SKM-1 (cell line): ENCODE measurements around the gene OSCP1.

Experiments used
- DNase-seq: peaks from one replicate; lab custom pipeline; 2025; ENCODE audit not compliant: unreplicated experiment; lab: John Stamatoyannopoulos, UW

Gene OSCP1

DNA sequence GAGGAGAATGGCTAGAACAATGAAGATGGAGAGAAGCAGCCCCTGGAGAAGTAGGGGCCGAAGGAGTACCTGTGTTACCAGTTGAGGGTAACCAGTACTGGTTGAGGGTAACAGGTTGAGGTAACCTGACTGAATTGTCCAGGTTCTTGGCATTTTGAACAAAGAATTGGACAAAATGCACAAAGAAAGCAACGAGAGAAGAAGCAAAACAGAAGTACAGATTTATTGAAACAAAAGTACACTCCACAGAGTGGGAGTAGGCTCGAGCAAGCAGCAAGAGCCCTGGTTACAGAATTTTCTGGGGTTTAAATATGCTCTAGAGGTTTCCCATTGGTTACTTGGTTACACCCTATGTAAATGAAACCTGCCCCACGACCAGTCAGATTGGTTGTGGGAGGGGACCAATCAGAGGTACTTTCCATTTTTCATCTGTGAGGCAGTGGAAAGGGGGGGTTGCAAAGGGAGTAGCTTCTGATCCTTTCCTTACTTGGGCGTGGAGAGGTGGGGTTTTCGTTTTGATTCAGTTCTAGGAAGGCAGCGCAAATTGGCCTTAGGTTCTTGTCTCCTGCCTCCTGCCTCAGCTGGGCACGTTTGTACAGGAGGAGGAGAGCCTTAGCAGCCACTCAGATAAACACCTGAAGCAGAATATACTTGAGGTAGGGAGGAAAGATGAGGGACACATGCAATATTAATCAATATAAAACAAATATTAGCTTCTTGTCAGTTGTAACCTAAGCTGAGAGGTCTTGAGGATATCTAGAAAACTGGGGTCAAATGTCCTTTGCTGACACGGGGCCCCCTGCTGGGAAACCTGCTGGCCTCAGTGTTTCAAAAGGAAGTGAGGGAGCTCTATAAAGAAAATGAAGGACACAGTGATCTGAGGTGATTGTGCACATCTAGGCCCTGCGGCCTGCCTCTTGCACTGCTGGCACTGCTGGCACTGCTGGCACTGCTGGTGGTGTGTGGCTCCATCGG, 38.3 kb downstream of the OSCP1 start:
- DNase-seq: no peak

DNA sequence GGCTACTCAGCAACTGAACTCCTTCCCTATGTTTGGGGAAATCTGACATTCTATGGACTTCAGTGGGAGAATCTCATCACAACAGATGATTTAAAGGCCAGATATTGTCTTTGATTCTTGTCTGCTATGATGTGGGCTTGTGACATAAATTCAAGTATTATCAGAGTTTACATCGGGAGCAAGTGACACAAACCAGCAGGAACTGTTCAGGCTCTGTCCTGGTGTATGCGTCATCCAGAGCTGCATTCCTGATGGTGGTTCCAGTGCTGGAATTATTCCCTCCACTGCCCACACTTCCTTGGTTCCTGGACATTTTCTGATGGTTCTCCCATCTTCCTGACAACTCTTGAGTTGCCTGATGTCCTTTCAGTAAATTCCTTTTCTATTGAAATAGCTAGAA, 41.8 kb downstream of the OSCP1 start:
- no peak for DNase-seq

DNA sequence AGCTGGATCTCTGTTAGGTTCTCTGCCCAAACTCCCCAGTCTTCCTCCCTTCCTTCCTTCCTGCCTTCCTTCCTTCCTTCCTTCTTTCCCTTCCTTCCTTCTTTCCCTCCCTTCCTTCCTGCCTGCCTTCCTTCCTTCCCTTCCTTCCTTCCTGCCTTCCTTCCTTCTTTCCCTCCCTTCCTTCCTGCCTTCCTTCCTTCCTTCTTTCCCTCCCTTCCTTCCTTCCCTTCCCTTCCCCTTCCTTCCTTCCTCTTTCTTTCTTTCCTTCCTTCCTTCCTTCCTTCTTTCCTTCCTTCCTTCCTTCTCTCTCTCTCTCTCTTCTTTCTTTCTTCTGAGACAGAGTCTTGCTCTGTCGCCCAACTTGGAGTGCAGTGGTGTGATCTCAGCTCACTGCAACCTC, 43.8 kb downstream of the OSCP1 start:
- no peak for DNase-seq

DNA sequence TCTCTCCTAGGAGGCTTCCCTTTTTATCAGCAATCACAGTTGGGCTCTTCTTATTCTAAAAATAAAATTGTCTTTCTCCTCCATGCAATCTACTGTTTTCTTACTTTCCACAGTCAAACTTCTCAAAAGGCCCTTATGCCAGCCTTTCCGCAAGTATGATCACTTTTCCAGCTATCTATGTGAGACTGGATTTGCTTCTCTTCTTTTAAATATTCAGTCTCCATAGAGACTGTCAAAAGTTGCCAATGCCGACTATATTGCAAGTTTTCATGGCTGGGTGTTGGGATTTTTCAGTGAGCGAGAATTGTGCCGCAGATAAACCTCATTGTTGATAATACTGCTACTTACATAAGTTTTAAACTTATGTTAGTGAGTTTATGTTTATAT, 47.8 kb downstream of the OSCP1 start:
- no peak for DNase-seq

DNA sequence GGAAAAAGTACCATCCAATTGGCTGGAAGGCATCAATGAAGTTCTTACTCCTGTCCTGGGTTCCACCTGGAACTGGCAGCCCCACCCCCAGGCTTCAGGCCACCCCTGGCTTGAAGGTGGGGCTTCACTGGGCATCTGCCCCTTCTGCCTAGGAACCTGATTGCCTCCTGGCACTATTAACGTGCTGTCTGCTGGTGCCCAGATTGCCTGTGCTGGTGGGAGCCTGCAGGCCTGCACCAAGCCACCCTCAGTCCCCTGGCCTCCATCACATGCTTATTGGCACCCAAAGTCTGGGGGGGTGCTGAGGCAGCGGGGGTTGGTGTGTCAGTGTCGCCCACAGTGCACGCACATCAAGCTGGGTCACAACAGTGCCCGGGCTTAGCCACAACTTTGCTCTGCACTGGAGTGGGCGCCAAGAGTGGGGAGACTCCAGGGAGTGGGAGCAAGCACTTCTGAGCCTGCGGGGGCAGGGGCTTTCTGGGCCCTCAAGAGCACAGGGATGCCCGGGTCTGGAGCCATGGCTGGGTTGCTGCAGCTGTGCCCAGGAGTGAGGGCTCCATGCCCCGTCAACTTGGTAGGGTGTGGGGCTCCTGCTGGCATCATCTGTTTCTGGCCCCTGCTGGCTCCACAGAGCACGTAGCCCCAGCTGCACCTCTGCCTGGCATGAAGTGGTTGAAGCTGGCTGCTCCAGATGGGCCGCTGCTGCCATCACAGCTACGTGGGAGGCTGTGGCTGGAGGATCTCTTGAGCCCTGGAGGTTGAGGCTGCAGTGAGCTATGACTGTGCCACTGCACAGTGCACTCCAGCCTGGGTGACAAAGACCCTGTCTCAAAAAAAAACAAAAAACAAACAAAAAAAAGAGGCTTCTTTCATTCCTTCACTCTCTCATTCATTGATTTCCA, 48.4 kb downstream of the OSCP1 start:
- no peak for DNase-seq

DNA sequence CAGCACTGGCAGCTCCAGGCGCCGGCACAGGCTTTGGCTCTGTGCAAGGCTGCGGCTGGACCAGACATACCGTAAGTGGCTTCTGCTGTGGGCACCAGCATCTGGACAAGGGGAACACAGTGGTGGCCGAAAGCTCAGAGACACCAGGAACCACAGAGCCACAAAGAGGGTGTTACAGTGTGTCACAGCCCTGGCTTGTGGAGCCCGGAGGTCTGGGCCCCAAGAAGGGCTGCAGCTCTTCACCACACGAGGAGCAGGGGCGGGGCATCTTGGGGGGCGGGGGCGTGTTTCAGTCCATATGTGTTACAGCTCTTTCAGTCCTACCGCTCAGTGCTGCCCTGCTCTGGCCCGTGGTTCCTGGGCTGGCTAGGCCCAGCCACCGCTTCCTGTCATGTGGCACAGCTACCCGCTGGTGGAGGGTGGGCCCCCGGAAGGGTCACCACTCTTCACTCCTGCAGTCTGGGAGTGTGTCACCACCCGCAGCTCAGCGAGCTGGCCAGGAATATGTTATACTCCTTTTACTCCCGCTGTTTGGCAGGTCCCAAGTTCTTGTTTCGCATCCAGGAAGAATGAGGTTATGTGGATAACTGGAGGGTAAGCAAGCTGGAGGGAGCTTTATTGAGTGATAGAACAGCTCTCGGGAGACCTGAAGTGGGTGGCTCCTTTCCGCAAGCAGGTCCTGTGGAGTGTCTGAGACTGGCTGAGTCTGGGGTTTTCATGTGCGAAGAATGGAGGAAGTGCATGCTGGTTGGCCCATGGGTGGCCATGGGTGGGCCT, 49.2 kb downstream of the OSCP1 start:
- DNase-seq: peak; percentile 91

DNA sequence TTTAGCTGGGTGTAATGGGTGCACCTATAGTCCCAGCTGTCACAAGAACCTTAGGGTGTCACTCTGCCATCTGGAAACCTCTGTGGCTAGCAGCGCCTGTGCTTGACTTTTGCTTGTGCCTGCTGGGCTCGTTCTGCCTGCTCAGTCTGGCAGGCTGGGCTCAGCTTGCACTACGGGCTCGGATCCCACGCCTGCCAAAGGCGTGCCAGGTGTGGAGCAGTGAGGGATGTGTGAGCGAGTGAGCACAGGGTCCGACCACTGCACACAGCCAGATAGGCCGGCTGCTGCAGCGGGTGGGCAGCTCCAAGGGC, 49.8 kb downstream of the OSCP1 start:
- DNase-seq: no peak

DNA sequence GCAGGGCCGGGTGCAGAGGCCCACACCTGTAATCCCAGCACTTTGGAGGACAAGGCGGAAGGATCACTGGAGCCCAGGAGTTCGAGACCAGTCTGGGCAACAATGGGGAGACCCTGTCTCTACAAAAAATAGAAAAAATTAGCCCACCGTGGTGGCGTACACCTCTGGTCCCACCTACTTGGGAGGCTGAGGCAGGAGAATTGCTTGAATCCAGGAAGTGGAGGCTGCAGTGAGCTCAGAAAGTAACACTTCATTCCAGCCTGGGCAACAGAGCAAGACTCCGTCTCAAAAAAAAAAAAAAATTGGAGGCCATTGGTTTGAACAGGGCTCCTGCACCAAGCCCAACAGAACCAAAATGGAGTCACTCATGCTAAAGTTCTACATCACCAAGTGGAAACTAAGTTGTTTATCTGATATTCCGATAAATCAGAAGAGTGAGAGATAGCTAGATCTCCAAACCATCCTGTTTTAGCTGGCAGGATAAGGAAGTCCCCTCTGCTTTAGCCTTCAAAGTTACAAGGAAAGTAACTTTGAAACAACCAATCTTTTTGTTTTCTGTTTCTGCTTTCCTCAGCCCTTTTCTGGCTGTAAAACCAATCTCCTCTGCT, 51.8 kb downstream of the OSCP1 start:
- DNase-seq: no peak

DNA sequence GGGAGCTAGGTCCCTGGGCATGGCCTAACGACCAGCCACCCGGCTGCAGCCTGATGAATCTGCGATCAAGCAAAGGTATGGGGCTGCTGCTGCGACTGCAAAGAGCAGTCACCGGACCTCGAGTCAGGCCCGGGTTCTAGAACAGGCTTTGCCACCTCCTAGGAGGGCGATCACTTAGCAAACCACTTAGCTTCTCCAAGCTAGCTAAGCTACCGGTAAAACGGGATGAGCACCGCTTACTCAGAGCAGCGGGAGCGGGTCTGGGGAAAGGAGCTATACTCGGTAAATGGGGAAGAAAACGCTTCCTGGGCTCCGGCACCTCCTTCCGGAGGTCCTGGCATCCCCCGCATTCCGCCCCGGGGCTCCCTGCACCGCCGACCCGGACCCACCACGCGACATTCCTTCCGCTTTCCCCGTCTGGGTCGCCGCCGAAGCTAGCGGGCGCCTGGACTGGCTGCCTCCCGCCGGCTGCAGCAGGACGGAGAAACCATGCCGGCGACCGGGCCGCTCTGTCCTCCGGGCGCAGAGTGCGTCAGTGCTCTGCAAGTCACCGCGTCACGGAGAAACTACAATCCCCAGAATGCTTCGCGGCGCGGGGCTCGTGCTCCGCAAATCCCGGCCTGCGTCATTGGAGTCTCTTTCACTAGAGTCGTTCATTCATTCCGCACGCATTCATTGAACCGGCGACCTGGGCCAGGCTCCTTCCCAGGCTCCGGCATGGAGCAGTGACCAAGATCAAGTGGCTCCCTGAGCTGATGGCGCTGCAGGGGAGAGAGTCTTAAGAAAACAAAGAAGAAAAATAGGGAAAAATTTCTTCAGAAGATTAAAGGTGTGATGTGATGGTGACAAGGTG, 52.6 kb downstream of the OSCP1 start, which contains the start of gene LSM10:
TSS of gene LSM10 (minus strand) at position 531 of the 853 bp plus-strand sequence. CDS start 3,779 bp downstream, outside the sequence.
- DNase-seq: peak; percentile 87

DNA sequence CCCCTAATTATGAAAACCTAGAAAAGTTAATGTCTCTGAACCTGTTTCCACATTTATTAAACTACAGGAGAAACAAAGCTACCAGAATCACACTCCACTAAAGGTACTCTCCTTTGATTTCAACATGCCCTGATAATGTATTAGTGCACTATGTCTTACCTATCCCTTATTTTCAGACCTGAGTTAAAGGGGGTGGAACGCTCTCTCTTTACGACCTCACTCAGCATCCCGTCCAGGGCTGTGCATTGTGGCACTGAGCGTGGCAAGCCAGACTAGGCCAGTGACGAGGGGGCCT, 53.2 kb downstream of the OSCP1 start:
- no peak for DNase-seq

DNA sequence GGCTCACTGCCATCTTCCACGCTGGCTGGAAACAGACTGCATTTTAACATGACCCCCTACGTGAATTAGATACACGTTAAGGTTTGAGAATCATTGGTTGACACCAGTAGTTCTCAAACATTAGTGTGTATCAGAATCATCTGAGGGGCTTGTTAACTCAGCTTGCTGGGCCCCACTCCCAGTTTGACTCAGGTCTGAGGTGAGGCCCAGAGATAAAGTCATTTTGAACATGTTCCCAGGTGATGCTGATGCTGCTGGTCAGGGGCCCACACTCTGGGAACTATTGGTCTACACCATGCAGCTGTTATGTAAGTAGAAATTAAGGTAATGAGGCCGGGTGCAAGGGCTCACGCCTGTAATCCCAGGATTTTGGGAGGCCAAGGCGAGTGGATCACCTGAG, 53.9 kb downstream of the OSCP1 start:
- no peak for DNase-seq

DNA sequence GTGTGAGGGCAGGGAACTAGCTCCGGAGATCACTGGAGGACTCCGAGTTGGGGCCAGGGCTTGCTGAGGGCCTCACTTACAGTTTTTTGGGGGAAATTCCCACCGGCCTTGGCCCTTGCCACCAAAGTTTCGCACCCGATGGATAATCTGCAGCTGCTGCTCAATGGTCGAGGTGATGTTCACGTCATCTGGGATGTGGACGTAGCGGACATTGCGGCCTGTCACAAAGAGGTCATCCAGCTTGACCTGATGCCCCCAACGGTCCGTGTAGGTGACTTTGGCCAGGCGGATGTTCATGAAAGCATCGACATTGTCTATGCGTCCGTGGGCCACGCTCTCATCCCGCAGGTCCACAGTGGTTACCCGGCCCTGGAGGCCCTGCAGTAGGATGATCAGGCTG, 56.6 kb downstream of the OSCP1 start:
- DNase-seq: no peak

DNA sequence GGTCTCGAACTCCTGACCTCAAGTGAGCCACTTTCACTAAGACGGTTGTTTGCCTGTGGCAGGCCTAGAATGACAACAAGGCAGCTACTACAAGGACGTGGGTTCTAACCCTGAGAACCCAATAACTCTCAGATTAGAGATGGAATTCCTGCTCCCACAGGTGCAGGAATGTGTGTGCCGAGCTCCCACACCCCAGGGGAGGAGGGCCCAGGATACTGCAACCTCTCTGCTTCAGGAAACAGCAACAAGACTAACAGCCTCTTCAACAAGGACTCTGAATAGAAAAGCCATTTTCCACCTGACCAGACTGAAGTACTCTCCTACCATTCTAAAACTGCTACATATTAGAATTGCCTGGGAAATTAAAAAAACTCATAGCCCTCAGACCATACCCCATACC, 57.4 kb downstream of the OSCP1 start:
- no peak for DNase-seq

DNA sequence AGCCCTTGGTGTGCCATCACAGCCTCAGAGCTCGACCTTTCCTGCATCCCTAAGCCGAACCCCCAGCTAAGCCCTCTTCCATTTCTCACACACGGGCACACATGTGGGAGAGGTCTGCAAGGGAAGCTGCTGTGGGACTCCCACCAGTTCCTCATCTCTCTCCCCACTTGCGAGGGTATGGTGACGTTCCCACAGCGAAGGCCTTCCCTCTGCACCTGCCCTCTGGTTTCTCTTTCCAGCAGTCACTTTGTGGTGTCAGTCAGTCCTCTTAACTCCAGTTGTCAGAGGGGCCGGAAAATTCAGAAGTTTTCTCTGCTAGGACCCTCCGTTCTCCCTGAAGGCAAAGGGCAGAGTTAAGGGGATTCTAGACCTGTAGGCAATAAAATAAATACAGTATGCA, 59.0 kb downstream of the OSCP1 start:
- no peak for DNase-seq

DNA sequence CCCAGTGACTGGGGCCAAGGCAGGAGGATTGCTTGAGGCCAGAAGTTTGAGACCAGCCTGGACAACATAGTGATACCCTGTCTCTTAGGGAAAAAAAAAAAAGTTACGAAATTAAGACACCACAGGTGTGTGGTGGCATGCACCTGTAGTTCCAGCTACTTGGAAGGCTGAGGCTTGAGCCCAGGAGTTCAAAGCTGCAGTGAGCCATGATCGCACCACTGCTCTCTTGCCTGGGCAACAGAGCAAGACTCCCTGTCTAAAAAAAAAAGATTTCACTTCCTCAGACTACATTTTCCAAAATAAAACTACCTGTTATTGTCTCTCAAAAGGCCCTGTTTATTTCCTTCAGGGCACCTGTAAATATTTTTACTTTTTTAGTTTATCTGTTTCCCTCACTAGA, 59.8 kb downstream of the OSCP1 start:
- no peak for DNase-seq

DNA sequence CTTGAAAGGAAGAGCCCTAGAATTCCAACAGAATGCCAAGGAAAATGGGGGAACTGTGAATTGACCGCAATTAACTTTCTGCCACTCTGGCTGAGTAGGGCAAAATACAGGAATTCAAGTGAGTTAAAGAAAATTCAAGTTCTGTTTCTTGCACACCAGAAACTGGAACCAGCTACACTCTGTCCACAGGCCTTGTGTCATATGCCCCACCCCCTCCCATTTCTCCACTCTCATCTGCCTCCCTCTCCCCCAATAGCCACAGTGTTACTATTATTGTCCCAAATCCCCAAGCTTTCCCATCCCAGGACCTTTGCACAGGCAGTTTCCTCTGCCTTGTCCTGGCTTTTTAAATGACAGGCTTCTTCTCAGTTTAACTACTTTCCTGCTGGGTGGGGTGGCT, 60.3 kb downstream of the OSCP1 start:
- DNase-seq: no peak

DNA sequence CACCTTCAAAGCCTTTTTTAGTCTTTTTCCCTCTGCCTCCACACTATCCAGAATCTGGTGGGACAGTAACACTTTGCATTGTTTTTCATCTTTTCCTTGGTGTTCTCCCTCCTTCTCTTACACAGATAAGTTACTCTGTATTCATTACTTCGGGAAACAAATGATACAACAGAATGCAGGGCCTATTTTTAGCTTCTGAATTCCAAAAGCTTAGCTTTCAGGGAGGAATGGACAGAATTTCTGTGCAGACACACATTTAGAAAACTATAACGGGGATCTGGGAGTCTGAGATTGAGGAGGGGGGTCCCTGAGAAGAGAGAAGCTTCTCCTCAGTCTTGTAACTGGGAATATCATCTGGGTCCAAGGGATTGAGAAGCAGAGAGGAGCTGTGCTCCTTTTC, 61.0 kb downstream of the OSCP1 start:
- DNase-seq: no peak

DNA sequence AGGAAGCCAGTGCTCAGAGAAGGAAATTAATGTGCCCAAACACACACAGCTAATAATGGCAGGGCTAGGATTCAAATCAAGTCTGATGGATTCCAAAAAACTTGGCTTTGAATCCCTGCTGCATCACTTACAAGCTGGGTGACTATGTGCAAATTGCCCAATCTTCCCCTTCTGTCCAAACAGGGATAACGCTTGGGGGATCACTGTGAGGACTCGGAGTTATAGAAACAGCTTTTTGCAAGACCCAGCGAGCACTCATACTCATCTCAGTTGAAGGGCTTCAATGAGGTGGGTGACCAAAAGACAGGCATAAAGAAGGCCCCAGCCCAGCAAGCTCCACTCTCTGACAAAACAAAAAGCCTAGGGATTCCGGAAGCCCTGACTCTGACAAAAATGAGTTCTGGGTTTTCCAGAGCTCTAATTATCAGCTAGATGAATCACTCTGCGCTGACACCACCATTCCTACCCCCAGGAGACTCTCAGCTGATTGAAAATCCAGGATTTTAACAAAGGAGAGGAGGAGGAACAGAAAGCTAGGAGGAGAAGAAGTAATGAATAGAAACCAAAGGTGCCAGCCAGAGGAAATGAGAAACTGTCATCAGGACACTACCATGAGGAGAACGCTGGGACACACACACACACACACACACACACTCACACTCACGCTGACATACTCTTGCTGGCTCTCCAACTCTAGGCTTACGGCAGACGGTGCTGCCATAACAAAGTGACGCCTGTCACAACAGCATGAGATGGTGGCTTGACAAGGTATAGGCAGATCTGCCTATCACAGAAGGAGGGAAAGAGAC, 62.9 kb downstream of the OSCP1 start:
- DNase-seq: peak; percentile 9
